ENCODE measurements around the gene CYP2E1.
"Not testable (repeated sequence)": the region's sequence is repeated elsewhere in the genome, so short reads cannot be mapped to it uniquely, and the experiment has no call there.

The CYP2E1 gene

DNA sequence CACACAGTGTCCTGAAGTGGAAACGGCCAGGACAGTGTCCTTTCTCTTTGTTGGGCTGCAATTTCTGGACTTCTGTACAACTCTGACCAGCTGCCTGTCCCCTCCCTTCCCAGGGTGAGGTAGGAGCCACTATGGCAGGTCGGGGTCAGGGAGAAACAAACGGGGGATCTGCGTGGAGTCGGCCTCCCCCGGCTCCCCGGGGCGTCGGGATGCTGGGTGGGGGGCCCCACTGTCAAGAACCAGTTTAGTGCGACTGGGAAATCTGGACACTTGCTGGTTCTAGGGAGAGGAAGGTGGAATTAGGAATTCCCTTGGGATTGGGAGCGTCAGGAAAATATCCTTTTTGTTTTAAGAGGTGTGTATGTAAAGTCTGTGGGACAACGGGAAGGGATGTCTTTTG lies 37.7 kb downstream of the CYP2E1 start:
- TF ChIP-seq, protein P1, sequence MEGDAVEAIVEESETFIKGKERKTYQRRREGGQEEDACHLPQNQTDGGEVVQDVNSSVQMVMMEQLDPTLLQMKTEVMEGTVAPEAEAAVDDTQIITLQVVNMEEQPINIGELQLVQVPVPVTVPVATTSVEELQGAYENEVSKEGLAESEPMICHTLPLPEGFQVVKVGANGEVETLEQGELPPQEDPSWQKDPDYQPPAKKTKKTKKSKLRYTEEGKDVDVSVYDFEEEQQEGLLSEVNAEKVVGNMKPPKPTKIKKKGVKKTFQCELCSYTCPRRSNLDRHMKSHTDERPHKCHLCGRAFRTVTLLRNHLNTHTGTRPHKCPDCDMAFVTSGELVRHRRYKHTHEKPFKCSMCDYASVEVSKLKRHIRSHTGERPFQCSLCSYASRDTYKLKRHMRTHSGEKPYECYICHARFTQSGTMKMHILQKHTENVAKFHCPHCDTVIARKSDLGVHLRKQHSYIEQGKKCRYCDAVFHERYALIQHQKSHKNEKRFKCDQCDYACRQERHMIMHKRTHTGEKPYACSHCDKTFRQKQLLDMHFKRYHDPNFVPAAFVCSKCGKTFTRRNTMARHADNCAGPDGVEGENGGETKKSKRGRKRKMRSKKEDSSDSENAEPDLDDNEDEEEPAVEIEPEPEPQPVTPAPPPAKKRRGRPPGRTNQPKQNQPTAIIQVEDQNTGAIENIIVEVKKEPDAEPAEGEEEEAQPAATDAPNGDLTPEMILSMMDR (IDR thresholded peaks at IDR 0.05; ENCODE audit: low read length, missing control alignments): no peak
- no peak for DNase-seq (ENCODE audit: low read depth)
- H3K4me3 ChIP-seq (replicated peaks; ENCODE audit: low read depth, low read length): no peak overlapping the region

DNA sequence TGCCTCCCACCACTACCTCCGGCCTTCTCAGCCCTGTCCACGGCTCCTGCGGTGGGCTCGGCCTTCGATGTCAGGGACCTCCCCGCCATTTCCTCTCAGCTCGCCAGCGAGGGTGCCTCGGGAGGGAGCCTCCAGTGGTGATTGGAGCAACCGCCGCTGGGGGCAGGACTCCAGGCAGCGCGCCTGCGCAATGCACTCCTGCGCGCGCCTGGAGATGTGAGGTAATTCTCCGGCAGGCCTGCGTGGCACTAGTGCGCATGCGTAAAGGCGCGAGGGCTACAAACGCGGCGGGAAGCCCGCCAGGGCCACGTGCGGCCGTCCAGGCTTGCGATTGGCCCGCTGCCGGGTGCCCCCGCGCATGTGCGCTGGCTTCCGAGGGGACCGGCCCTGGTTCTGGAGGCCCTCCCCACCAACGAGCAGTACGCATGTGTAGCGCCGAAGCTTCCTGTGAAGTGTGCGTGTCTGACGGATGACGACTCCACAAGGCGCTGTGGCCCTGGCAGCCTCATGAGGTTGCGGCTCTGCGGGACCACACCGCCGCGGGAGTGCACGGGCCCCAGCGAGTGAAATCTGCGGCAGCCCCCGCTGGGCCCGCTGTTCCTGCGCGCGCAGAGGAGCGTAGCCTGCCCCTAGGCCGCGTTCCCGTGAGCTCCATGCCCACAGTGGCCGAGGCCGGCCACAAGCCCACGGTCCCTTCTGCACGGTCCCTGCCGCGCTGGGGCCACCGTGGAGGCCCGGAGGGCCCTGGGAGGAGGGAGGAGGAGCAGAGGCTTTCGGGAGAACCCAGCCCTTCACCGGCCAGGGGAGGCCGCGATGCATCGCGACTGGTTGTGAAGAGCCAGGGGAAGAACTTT lies 38.5 kb downstream of the CYP2E1 start, which contains the start of gene SYCE1:
Gene SYCE1, minus strand, starts transcription at position 143 of the 854 bp plus-strand sequence. Its CDS starts 54 bp downstream, at position 89.
- TF ChIP-seq, protein P1 (IDR thresholded peaks at IDR 0.05; ENCODE audit: low read length, missing control alignments): no peak
- no peak for DNase-seq (ENCODE audit: low read depth)
- H3K4me3 ChIP-seq (replicated peaks; ENCODE audit: low read depth, low read length): no peak within 1 kb of the TSS

DNA sequence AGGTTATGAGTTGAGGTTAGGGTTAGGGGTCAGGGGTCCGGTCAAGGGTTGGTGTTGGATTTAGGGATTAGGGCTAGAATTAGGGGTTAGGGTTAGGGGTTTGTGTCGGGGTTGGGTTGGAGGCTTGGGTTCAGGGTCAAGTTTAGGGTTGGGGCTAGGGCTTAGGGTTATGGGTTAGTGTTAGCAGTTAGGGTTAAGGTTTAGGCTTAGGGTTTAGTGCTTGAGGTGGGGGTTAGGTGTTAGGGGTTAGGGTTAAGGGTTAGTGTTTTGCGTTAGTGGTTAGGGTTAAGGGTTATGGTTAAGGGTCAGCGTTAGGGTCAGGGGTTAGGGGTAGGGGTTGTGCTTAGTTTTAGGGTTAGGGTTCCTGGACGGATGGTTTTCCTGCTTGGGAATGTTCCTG lies 40.0 kb downstream of the CYP2E1 start:
- no peak for DNase-seq (ENCODE audit: low read depth)
- TF ChIP-seq, protein P1 (IDR thresholded peaks at IDR 0.05; ENCODE audit: low read length, missing control alignments): no peak
- no peak overlapping the region for H3K4me3 ChIP-seq (replicated peaks; ENCODE audit: low read depth, low read length)

DNA sequence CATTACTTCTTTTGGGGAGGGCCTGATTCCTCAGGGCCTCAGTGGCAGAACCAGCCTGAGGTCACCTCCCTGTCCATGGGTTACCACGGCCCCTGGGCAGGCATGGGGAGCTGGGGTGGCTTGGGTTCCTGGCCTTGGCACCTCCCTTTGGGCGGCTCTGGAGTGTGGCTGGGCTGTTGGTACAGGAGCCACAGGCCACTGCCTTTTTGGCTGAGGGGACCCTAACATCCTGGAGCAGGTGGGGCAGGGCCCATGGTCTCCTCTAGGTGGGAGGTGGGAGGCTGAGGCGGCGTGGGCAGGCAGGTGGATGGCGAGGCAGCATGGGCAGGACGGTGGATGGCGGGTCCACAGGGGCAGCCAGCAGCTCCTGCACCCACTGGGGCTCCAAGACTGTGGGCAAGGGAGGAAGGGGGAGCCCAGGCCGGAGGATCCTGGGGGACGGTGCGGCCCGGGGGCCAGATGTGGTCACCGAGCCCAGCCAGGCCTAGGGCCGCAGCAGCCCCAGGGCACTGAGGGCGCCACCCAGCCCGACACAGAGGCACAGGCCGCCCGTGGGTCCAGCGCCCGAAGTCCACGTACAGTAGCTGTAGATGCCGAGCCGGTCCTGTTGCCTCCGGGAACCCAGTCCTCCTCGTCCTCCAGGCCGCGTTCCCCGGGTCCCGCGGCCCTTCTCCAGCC lies 40.6 kb downstream of the CYP2E1 start:
- H3K4me3 ChIP-seq (replicated peaks; ENCODE audit: low read depth, low read length): no peak overlapping the region
- TF ChIP-seq, protein P1 (IDR thresholded peaks at IDR 0.05; ENCODE audit: low read length, missing control alignments): no peak
- no peak for DNase-seq (ENCODE audit: low read depth)

DNA sequence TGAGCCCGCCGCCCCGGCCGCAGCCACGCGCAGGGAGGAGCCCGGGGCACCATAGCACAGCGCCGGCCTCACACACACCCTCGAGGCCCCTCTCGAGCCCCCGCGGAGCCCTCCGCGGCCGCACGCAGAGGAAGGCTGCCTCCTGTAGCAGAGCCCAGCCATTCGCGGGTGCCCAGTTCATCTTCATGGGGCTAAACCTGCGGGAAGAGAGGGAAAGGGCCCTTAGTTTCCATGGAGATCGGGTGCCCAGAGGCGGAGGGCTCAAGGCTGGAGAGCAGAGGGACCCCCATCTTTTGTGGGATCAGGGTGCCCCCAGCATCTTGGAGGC lies 41.1 kb downstream of the CYP2E1 start:
- no peak overlapping the region for H3K4me3 ChIP-seq (replicated peaks; ENCODE audit: low read depth, low read length)
- no peak for DNase-seq (ENCODE audit: low read depth)
- TF ChIP-seq, protein P1 (IDR thresholded peaks at IDR 0.05; ENCODE audit: low read length, missing control alignments): no peak

DNA sequence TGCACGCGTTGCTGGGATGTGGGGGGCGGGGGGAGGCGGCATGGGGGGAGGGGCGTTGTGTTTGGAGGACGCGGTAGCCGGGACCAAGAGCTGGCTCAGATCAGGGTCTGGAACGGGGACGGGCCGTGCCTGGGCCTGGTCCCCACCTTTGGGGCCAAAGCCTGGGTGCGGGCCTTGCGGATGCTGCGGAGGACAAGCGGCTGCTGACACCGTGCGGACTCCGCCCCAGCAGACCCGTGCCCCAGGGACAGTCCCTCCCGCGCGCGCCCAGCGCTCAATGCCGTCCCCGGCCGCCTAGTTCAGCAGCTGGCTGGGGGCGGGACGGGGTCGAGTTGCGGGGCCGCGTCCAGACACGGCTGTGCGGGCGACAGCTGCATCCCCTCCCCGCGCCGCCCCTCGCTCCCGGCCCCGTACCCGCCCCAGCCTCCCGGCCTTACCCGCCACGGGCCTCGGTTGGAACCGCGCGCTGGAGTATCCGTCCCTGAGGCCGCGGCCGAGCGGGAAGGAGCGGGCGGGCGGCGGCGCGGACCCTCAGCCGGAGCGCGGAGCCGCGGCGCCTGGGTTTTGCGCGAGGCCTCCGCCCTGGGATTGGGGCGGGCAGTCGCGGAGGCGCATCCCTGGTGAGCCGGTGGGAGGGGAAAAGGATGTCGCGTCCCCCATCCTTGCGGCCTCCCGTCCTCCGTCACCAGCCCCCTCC lies 41.8 kb downstream of the CYP2E1 start:
- H3K4me3 ChIP-seq (replicated peaks; ENCODE audit: low read depth, low read length); DNase-seq (ENCODE audit: low read depth): not testable (repeated sequence)

DNA sequence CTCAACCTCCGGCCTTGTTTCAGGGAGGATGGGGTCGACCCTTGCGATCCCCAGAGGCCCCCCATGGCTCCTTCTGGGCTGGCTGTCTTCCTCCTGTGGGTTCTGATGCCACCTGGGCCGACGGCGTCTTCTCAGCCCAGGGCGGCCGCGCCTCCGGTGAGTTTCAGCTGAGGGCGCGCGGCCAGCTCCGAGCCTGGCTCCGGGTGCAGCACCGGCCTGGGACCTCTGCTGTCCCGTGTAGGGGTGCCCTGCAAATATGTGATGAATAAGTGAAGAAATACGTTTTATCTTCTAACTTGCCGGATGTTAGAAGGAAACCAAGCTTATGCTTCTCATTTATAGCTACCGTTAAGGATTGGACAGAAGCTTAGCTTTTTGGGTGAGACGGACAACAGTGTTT lies 42.6 kb downstream of the CYP2E1 start:
- not testable (repeated sequence) for DNase-seq (ENCODE audit: low read depth); H3K4me3 ChIP-seq (replicated peaks; ENCODE audit: low read depth, low read length)

DNA sequence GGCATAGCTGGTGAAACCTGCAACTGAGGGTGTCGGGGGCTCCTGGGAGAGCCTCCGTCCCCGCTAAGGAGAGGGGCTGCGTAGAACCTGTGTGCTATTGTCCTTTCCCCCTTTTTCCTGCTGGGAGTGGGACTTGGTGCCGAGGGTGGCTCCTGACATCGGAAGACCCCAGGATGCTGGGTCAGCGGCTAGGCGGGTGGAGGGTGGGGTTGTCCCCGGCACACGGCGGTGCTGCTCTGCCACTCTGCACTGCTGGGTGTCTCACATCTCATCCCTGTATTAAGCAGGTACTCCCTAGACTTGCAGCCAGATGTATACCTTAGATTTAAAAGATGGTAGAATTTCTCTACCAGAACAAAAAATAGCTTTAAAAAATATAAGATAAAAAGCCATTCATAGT lies 44.9 kb downstream of the CYP2E1 start:
- DNase-seq (ENCODE audit: low read depth); H3K4me3 ChIP-seq (replicated peaks; ENCODE audit: low read depth, low read length): not testable (repeated sequence)

DNA sequence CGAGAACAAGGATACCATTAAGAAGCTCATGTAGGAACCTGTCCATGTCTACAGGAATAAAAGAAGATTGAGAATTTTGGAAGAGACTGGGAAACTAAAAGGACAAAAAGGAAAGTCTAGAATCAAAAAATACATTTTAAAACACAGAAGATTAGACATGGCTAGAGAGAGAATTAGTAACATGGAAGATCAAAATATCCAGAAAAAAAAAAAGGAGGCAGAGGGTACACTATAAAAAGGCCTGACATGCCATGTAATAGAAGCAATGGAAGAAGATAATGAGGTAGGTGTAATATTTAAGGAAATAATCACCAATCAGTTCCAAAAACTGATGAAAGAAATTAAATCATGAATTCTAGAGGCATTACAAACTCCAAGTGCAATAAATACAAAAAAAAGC lies 46.3 kb downstream of the CYP2E1 start:
- DNase-seq (ENCODE audit: low read depth); H3K4me3 ChIP-seq (replicated peaks; ENCODE audit: low read depth, low read length): not testable (repeated sequence)

DNA sequence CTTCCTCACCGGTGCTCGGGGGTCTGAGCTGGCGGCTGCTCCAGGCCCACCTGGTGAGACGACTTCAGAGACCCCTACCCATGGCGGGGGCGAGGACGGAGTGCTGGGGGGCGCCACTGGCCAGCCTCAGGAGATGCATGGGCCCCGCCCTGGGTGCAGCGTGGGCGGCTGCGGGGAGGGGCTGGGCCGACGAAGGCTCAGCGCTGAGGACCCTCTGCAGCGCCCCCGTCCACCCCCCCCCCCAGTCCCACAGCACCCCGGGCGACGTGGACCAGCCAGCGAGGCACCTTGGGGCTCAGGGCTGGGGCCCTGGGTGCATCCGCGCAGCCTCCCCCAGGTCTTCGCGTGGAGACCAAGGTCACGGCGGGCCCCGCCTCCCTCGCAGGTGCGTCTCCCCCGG lies 49.9 kb downstream of the CYP2E1 start:
- not testable (repeated sequence) for DNase-seq (ENCODE audit: low read depth); H3K4me3 ChIP-seq (replicated peaks; ENCODE audit: low read depth, low read length)
